Panc1 (cell line): ENCODE results near the gene GLI3.

Source experiments
- POLR2AphosphoS5 ChIP-seq: IDR thresholded peaks from 2 replicates; pipeline ENCODE4 v1.6.1; 2012; ENCODE audit warnings: mild to moderate bottlenecking, low read depth, low read length, moderate library complexity
- SIN3A ChIP-seq: IDR thresholded peaks from 2 replicates; pipeline ENCODE4 v1.6.1; 2012; ENCODE audit warnings: low read depth, mild to moderate bottlenecking, low read length, moderate library complexity, borderline replicate concordance; ENCODE audit not compliant: insufficient read depth
- TCF7L2 ChIP-seq: IDR thresholded peaks from 2 replicates; pipeline ENCODE4 v1.6.1; 2011; ENCODE audit warnings: mild to moderate bottlenecking, low read depth, low read length, inconsistent platforms
- TF ChIP-seq, protein P1 (sequence below), 2 experiments: IDR thresholded peaks; 2 replicates each; pipeline ENCODE4 v1.6.1; 2011 to 2012; ENCODE audit warnings: low read depth in 2 of 2, control low read depth in 1 of 2, low read length in 1 of 2, mild to moderate bottlenecking in 1 of 2, moderate library complexity in 1 of 2; ENCODE audit not compliant: insufficient read depth in 1 of 2
- TF ChIP-seq, protein P2 (sequence below): fragments of 450-650 bp; IDR thresholded peaks from 2 replicates; pipeline ENCODE4 v1.5.1; 2017; ENCODE audit warnings: mild to moderate bottlenecking

GRCh38 chr7:41998041-41998440 lies 239.0 kb downstream of the GLI3 start:
- TF ChIP-seq, protein P1, sequence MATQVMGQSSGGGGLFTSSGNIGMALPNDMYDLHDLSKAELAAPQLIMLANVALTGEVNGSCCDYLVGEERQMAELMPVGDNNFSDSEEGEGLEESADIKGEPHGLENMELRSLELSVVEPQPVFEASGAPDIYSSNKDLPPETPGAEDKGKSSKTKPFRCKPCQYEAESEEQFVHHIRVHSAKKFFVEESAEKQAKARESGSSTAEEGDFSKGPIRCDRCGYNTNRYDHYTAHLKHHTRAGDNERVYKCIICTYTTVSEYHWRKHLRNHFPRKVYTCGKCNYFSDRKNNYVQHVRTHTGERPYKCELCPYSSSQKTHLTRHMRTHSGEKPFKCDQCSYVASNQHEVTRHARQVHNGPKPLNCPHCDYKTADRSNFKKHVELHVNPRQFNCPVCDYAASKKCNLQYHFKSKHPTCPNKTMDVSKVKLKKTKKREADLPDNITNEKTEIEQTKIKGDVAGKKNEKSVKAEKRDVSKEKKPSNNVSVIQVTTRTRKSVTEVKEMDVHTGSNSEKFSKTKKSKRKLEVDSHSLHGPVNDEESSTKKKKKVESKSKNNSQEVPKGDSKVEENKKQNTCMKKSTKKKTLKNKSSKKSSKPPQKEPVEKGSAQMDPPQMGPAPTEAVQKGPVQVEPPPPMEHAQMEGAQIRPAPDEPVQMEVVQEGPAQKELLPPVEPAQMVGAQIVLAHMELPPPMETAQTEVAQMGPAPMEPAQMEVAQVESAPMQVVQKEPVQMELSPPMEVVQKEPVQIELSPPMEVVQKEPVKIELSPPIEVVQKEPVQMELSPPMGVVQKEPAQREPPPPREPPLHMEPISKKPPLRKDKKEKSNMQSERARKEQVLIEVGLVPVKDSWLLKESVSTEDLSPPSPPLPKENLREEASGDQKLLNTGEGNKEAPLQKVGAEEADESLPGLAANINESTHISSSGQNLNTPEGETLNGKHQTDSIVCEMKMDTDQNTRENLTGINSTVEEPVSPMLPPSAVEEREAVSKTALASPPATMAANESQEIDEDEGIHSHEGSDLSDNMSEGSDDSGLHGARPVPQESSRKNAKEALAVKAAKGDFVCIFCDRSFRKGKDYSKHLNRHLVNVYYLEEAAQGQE (IDR thresholded peaks at IDR 0.05; ENCODE audit: insufficient read depth in 1 of 2, low read depth in 2 of 2, low read length in 1 of 2): no peak
- TF ChIP-seq TCF7L2 (no peak), POLR2AphosphoS5 (no peak), SIN3A (no peak)
- TF ChIP-seq, protein P2, sequence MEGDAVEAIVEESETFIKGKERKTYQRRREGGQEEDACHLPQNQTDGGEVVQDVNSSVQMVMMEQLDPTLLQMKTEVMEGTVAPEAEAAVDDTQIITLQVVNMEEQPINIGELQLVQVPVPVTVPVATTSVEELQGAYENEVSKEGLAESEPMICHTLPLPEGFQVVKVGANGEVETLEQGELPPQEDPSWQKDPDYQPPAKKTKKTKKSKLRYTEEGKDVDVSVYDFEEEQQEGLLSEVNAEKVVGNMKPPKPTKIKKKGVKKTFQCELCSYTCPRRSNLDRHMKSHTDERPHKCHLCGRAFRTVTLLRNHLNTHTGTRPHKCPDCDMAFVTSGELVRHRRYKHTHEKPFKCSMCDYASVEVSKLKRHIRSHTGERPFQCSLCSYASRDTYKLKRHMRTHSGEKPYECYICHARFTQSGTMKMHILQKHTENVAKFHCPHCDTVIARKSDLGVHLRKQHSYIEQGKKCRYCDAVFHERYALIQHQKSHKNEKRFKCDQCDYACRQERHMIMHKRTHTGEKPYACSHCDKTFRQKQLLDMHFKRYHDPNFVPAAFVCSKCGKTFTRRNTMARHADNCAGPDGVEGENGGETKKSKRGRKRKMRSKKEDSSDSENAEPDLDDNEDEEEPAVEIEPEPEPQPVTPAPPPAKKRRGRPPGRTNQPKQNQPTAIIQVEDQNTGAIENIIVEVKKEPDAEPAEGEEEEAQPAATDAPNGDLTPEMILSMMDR: no peak
